ENCODE results near the gene TSHZ2.

TSHZ2 gene

DNA sequence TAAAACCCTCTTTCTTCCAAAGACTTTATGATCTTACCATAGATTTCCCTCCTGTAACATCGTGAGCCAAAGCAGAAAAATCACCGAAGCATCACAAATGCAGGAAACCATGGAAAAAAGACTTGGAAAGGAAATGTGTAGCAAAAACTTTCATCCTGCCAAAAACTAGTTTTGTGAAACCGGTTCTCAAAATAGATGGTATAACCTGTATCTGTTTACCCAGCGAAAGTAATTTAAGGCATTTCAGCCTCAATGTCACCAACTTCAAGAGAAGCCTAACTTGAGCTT lies 407.6 kb downstream of the TSHZ2 start:
- Histone ChIP-seq H3K27me3 (no peaks in the 10 kb centered on the region), H3K4me2 (no peak overlapping the region), H3K9ac (no peak overlapping the region), H3K27ac (no peak overlapping the region), H3K9me3 (replicated peaks in 1 of 11) (no peaks in the 10 kb centered on the region), H3K36me3 (no peaks in the 10 kb centered on the region), H3K4me3 (no peak overlapping the region), H4K20me1 (no peaks in the 10 kb centered on the region), H3K4me1 (no peaks in the 10 kb centered on the region)
- TF ChIP-seq Cebpa-rat (IDR thresholded peaks at IDR 0.05), result no peak

DNA sequence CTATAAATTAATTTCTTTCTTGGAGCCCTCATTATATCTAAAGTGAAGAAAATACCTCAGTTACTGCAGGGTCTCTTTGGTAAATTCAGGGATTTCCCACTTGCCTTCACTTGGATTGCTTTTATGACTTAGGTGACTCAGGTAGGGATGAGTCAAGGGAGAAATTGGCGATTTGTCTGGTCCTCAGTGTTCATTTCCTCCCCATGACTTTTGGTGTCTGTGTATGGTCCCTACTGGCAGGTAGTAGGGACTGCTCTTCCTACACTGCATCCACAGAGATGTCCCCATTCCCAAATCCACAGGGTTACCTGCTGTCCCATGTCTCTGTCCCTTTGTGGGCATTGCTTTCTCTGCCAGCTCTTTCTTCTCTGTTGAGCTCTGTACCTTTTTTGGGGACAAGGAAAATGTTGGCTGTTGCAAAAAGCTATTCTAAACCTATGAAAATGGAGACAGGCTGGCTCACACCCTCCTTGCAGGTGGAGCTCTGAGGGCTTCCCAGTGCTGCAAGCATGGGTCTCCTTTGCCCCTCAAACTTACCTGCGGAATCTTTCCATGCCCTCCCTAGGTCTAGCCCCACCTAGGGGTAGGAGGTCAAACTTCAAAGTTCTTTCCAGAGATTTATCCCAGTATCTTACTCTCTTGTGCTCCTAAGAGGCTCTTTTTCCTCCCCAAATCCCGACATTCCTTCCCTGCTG lies 409.6 kb downstream of the TSHZ2 start:
- Histone ChIP-seq H3K4me1 (no peaks in the 10 kb centered on the region), H3K27me3 (no peaks in the 10 kb centered on the region), H3K4me2 (no peak overlapping the region), H3K4me3 (no peak overlapping the region), H3K9ac (no peak overlapping the region), H3K27ac (no peak overlapping the region), H3K36me3 (no peaks in the 10 kb centered on the region), H4K20me1 (no peaks in the 10 kb centered on the region), H3K9me3 (replicated peaks in 1 of 11) (no peaks in the 10 kb centered on the region)
- no peak for TF ChIP-seq Cebpa-rat (IDR thresholded peaks at IDR 0.05)

DNA sequence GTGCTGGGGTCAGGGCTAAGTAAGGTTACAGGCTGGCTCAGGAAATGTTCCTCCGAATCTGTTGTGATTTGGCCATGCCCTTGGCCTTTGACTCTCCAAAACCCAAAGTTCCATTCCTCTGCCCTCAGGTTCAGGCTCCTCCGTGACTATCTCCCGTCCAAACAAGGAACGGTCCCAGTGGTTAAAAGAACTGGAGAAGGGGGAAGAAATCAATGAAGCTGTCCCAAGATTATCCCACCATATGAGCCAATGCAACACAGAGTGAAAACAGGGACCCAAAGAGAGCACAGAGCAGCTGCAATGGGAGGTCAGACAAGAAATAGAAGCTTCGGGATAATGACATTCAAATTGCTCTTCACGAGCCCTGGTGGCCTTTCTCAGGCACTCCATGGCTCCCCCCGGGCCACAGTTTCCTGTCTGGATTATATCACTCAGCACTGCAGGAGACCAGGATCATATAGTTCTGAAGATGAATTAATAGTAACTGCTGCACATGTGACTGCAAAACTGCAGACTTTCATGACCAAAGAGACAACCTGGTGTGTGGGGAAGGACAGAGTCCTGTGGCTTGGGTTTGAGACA lies 410.2 kb downstream of the TSHZ2 start:
- no peak for TF ChIP-seq Cebpa-rat (IDR thresholded peaks at IDR 0.05)
- no peaks in the 10 kb centered on the region for H3K9me3 ChIP-seq (replicated peaks in 1 of 11)
- H3K27ac ChIP-seq, result no peak overlapping the region
- H3K36me3 ChIP-seq, result no peaks in the 10 kb centered on the region
- H3K4me3 ChIP-seq, result no peak overlapping the region
- H3K4me2 ChIP-seq, result no peak overlapping the region
- H3K4me1 ChIP-seq, result no peaks in the 10 kb centered on the region
- H3K9ac ChIP-seq, result no peak overlapping the region
- no peaks in the 10 kb centered on the region for H3K27me3 ChIP-seq
- H4K20me1 ChIP-seq, result no peaks in the 10 kb centered on the region

DNA sequence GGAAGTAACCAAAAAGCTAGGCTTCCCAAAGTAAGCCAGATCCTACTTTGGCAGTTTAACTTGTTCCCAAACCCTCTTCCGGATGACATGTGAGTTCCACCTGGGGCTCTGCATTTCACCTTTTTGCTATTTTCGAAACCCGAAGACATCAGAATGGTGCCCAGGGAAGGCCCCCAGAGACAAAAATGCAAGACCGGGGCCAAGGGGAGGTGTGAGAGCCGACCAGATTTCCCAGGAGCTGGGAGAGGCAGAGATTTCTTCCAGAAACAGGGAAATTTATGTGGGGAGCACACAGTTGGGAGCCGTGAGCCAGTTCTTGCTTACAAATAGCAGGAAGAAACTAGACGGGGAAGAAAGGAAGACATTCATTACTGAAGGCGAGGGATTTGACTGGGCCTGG lies 411.8 kb downstream of the TSHZ2 start:
- H3K4me3 ChIP-seq, result no peak overlapping the region
- no peak overlapping the region for H3K9ac ChIP-seq
- no peaks in the 10 kb centered on the region for H3K9me3 ChIP-seq (replicated peaks in 1 of 11)
- H4K20me1 ChIP-seq, result no peaks in the 10 kb centered on the region
- no peaks in the 10 kb centered on the region for H3K36me3 ChIP-seq
- no peak for TF ChIP-seq Cebpa-rat (IDR thresholded peaks at IDR 0.05)
- H3K4me2 ChIP-seq, result no peak overlapping the region
- no peak overlapping the region for H3K27ac ChIP-seq
- no peaks in the 10 kb centered on the region for H3K27me3 ChIP-seq
- H3K4me1 ChIP-seq, result peaks cover 0 to 8% (median 3%) of the 10 kb centered on the region in 10 experiments; a peak in 6 of 20 replicates

DNA sequence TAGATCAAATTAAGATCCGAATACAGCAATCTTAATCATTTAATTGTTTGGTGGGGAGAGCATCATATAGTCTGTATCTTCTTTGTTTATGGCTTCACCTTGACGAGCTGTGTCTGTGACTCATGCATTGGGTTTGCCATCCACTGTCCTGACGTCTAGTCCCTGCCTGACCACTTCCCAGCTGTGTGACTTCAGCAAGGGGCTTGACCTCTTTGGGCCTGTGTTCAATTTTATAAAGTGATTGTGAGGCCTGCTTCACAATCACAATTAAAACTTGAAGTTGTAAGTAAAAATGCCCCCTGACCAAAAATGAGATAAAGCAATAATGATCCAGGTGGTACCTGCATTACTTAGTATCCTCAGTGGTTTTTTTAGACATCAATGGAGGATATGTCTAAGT lies 412.2 kb downstream of the TSHZ2 start:
- H3K27ac ChIP-seq, result no peak overlapping the region
- no peak for TF ChIP-seq Cebpa-rat (IDR thresholded peaks at IDR 0.05)
- H3K4me3 ChIP-seq, result no peak overlapping the region

DNA sequence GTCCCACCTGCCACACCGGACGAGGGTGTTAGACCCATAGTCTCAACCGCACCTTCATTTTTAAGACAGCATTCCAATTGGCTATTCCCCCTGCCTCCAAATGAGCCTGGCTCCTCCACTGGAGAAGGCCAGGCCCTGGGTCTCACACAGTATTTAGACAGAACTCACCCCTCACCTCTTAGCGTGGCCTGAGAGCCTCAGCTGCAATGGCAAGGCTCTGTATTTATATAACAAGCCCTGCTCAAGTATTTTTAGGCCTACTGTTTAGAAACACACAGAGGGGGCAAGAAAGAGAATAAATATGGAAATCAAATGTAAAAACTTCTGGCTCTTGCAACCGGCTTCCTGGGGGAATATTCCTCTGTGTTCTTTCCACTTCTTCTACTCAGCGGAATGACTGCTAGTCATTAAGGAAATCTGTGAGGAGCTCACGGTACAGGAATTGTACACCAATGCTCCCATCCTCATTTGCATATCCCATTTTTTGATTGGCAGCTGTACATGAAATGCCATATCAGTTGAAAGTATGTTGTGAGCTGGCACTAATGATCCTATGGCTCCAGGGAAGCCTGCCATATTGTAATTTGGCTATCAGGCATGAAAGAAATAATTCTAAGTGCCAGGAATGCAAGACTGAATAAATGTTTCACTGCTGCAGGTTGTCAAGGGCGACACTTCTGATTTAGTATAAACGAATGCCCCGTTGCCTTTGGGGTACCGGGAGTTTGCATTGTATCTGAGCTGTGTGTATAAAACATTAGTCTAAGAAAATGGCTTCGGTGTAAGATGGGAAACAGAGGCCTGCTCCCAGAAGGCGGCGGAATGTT lies 414.0 kb downstream of the TSHZ2 start:
- no peak overlapping the region for H3K4me2 ChIP-seq
- H3K4me1 ChIP-seq, result peaks cover 0 to 20% (median 12%) of the 10 kb centered on the region in 10 experiments; a peak in 14 of 20 replicates
- TF ChIP-seq Cebpa-rat (IDR thresholded peaks at IDR 0.05), result no peak
- no peaks in the 10 kb centered on the region for H3K27me3 ChIP-seq
- no peak overlapping the region for H3K4me3 ChIP-seq
- no peaks in the 10 kb centered on the region for H4K20me1 ChIP-seq
- no peak overlapping the region for H3K9ac ChIP-seq
- H3K27ac ChIP-seq, result no peak overlapping the region
- H3K9me3 ChIP-seq (replicated peaks in 1 of 11), result no peaks in the 10 kb centered on the region
- H3K36me3 ChIP-seq, result no peaks in the 10 kb centered on the region

More for the DNA sequence above, 412.2 kb downstream of the TSHZ2 start:
- Histone ChIP-seq H3K4me1 (peaks cover 0 to 12% (median 4%) of the 10 kb centered on the region in 10 experiments; a peak in 14 of 20 replicates), H3K4me2 (no peak overlapping the region), H3K36me3 (no peaks in the 10 kb centered on the region), H3K9me3 (replicated peaks in 1 of 11) (no peaks in the 10 kb centered on the region), H3K9ac (no peak overlapping the region), H3K27me3 (no peaks in the 10 kb centered on the region), H4K20me1 (no peaks in the 10 kb centered on the region)

DNA sequence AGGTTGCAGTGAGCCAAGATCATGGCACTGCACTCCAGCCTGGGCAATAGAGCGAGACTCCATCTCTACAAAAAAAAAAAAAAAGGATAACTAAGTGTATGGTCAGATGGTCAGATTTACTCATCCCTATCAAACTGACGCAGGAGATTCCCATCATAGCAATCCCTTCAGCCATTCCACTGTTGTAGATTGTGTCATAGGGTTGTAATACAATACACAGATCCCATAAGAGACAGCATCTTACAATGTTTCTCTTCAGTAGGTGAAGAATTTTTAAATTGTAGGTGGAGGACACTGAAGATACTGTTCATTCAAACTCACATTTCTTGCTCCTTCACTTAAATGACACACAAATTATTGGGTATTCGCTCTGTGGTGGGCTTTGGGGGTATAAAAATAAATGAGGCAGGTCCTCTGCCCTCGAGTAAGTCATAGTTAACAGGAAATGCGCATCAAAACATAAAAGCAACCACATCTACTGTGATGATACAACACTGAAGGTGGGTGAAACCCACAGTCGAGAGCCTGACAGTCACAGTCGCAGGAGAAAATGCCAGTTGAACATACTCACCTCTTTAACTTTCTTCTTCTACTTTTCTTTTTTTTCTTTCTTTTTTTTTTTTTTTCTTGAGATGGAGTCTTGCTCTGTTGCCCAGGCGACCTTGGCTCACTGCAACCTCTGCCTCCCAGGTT lies 416.0 kb downstream of the TSHZ2 start:
- Histone ChIP-seq H3K9me3 (replicated peaks in 1 of 11) (no peaks in the 10 kb centered on the region), H3K4me3 (no peak overlapping the region), H3K36me3 (no peaks in the 10 kb centered on the region), H3K4me2 (peak overlapping the region in 5 of 11 experiments; percentile 18 to 60 (median 32); a peak in 8 of 22 replicates), H3K4me1 (peaks cover 0 to 20% (median 12%) of the 10 kb centered on the region in 10 experiments; a peak in 14 of 20 replicates), H3K27me3 (no peaks in the 10 kb centered on the region), H3K27ac (no peak overlapping the region), H4K20me1 (no peaks in the 10 kb centered on the region), H3K9ac (no peak overlapping the region)
- no peak for TF ChIP-seq Cebpa-rat (IDR thresholded peaks at IDR 0.05)

DNA sequence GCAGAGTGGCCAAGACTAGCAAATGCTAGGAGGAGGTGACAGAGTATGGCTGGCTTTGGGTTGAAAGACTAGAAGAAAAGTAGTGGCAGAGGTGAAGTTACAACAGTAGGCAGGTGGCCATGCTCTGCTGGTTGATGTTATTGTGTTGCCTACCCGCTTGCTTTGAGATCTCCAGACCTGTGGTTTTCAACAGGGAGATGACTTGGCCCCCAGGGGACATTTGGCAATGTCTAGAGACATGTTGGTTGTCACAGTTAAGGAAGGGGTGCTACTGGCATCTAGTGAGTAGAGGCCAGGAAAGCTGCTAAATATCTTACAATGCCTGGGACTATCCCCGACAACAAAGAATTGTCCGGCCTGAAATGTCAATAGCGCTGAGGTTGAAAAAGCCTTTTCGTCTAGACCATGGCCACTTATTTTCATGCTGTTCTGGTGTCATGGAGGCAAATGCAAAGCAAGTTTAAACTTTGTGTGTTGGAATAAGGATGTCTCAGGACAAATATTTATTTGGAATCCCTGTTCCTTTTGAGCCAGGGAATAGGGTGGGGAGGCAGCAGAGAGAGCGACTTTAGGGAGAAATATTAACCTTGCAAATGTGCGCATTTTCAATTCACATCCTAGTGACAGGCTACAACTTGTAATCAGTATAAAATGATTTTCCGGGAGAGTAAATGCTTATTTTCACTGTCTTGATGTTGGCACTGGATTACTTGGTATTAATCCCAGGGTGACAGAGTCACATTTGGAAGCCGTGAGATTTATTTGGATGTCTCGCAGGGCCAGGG lies 417.6 kb downstream of the TSHZ2 start:
- H3K4me2 ChIP-seq, result peak overlapping the region in 8 of 11 experiments; percentile 1 to 60 (median 38); a peak in 14 of 22 replicates
- TF ChIP-seq Cebpa-rat (IDR thresholded peaks at IDR 0.05), result no peak
- no peak overlapping the region for H3K9ac ChIP-seq
- no peaks in the 10 kb centered on the region for H3K27me3 ChIP-seq
- H3K27ac ChIP-seq, result no peak overlapping the region
- peaks cover 0 to 20% (median 12%) of the 10 kb centered on the region in 10 experiments; a peak in 14 of 20 replicates for H3K4me1 ChIP-seq
- no peak overlapping the region for H3K4me3 ChIP-seq
- no peaks in the 10 kb centered on the region for H3K36me3 ChIP-seq
- no peaks in the 10 kb centered on the region for H4K20me1 ChIP-seq
- no peaks in the 10 kb centered on the region for H3K9me3 ChIP-seq (replicated peaks in 1 of 11)

Measured in BLaER1 treated with 17β-estradiol and CSF1 and Interleukin-3, amounts not matched to agents 10 nM and 100 nM (cell line).